ENCODE results near the gene ADAMTS17. TPM values are rescaled to one million over a fixed set of nuclear protein-coding genes. Genes with fewer than 3 reads are reported as not detected.

Gene ADAMTS17
- polyA plus RNA-seq, 2 of the 4 experiments (the other 2 are of a cell fraction): 0.05 TPM; not detected in 1

DNA sequence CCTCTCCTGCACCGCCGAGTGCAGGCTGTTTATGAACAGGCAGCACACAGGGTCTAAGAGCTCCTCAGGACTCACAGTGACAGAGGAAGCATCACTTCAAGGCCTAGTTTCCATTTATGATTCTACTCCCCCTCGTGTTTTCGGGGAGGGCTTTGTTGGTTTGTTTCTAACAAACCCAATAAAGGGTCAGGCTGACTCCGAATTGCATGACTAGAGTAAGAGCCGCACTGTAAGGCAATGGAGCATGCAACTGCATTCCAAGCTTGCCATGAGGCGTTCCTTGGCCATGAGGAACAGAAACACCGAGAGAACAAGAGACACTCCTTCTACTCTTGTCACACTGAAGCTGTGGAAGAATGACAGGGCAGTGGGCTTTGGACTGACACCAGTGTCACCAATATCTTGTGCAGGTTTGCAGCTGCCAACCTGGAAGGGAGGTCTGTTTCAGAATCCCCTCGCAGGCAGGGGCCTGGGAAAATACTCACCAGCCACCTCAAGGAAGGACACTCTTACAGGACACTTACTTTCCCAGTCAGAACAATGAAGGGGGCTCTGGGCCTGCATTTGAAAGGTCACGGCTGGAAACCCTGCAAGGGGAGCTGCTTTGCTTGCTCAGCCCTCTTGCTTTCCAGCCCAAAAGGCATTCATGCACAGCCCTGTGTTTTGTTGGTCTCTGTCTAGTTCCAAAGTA is 96.8 kb downstream of the ADAMTS17 start:
- 47% methylated on average over 10 of the region's 10 CpGs for WGBS (ENCODE audit: missing lambda C conversion rate)
- ATAC-seq: no peak
- no peak for DNase-seq (ENCODE audit: low read depth in 1 of 2, low spot score in 1 of 2)
- TF ChIP-seq TP53 (CRISPR knock-in tag; IDR thresholded peaks at IDR 0.05): no peak
- no peak for TF ChIP-seq CHD2 (IDR thresholded peaks at IDR 0.05; ENCODE audit: low read length, partially characterized antibody)
- TF ChIP-seq EHF (CRISPR knock-in tag; IDR thresholded peaks at IDR 0.05): no peak
- no peak for TF ChIP-seq ZC3H11A (IDR thresholded peaks at IDR 0.05)
- TF ChIP-seq, protein P1, sequence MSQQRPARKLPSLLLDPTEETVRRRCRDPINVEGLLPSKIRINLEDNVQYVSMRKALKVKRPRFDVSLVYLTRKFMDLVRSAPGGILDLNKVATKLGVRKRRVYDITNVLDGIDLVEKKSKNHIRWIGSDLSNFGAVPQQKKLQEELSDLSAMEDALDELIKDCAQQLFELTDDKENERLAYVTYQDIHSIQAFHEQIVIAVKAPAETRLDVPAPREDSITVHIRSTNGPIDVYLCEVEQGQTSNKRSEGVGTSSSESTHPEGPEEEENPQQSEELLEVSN (IDR thresholded peaks at IDR 0.05; ENCODE audit: borderline replicate concordance, low read depth): no peak
- no peak for TF ChIP-seq FOSB (CRISPR knock-in tag; IDR thresholded peaks at IDR 0.05)
- no peak for TF ChIP-seq NPAS2 (CRISPR knock-in tag; IDR thresholded peaks at IDR 0.05; ENCODE audit: borderline replicate concordance)
- TF ChIP-seq MAFK (IDR thresholded peaks at IDR 0.05; ENCODE audit: partially characterized antibody): no peak
- no peak for TF ChIP-seq RNF2 (IDR thresholded peaks at IDR 0.05; ENCODE audit: borderline replicate concordance, low read depth)
- TF ChIP-seq FOSL2 (IDR thresholded peaks at IDR 0.05): no peak
- TF ChIP-seq FOSL2 (CRISPR knock-in tag; IDR thresholded peaks at IDR 0.05): no peak
- TF ChIP-seq HDAC2 (IDR thresholded peaks at IDR 0.05): no peak
- TF ChIP-seq EP300 (IDR thresholded peaks at IDR 0.05): no peak
- TF ChIP-seq CHD4 (IDR thresholded peaks at IDR 0.05; ENCODE audit: borderline replicate concordance): no peak
- TF ChIP-seq KDM1A (IDR thresholded peaks at IDR 0.05; ENCODE audit: low read depth): no peak
- TF ChIP-seq, protein P2, sequence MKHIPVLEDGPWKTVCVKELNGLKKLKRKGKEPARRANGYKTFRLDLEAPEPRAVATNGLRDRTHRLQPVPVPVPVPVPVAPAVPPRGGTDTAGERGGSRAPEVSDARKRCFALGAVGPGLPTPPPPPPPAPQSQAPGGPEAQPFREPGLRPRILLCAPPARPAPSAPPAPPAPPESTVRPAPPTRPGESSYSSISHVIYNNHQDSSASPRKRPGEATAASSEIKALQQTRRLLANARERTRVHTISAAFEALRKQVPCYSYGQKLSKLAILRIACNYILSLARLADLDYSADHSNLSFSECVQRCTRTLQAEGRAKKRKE (CRISPR knock-in tag; IDR thresholded peaks at IDR 0.05; ENCODE audit: low read depth): no peak
- no peak for TF ChIP-seq TFCP2L1 (CRISPR knock-in tag; IDR thresholded peaks at IDR 0.05)
- no peak for TF ChIP-seq CBX8 (IDR thresholded peaks at IDR 0.05)
- peaks cover 3% of the 10 kb centered on the region; the same call in 1 of the 3 replicates for H3K9me3 ChIP-seq
- FAIRE-seq: no peak
- H3K4me1 ChIP-seq: peaks cover 7% of the 10 kb centered on the region; the same call in 2 of the 3 replicates
- H3K4me3 ChIP-seq: no peak overlapping the region
- ChIA-PET POLR2A (no interaction called here), CTCF (no interaction called here)
- H3K4me2 ChIP-seq: no peak overlapping the region
- H3K27ac ChIP-seq: no peak overlapping the region

DNA sequence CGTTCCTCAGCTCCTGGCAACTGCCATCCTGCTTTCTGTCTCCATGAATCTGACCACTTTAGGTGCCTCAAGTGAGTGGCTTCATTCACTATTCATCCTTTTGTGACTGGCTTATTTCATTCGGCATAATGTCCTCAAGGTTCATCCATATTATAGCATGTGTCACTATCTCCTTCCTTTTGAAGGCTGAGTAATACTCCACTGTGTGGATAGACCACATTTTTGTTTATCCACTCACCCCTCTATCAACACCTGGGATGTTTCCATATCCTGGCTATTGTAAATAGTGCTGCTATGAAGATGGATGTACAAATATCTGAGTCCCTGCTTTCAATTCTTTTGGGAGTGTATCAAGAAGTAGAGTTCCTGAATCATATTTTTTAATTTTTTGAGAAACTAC is 98.8 kb downstream of the ADAMTS17 start:
- Histone ChIP-seq H3K27ac (no peak overlapping the region), H3K9me3 (peaks cover 3% of the 10 kb centered on the region; the same call in 1 of the 3 replicates), H3K4me2 (no peak overlapping the region), H3K4me1 (peaks cover 7% of the 10 kb centered on the region; the same call in 2 of the 3 replicates), H3K4me3 (no peak overlapping the region)
- CTCF ChIA-PET: no interaction called here
- POLR2A ChIA-PET: no interaction called here
- FAIRE-seq (no peak), ATAC-seq (no peak), DNase-seq (ENCODE audit: low read depth in 1 of 2, low spot score in 1 of 2) (no peak)
- TF ChIP-seq FOSB (CRISPR knock-in tag; IDR thresholded peaks at IDR 0.05) (no peak), HEYL (CRISPR knock-in tag; IDR thresholded peaks at IDR 0.05) (no peak), TFCP2L1 (CRISPR knock-in tag; IDR thresholded peaks at IDR 0.05) (no peak), EHMT2 (IDR thresholded peaks at IDR 0.05; ENCODE audit: low read depth) (no peak), NFE2L2 (conservative IDR thresholded peaks at IDR 0.05; ENCODE audit: low read length) (no peak), SMC3 (IDR thresholded peaks at IDR 0.05) (no peak), KDM5A (IDR thresholded peaks at IDR 0.05) (no peak), GATA3 (IDR thresholded peaks at IDR 0.05; ENCODE audit: borderline replicate concordance) (no peak), CHD4 (IDR thresholded peaks at IDR 0.05; ENCODE audit: borderline replicate concordance) (no peak), CBX8 (IDR thresholded peaks at IDR 0.05) (no peak), FOXS1 (CRISPR knock-in tag; IDR thresholded peaks at IDR 0.05) (no peak), PHF8 (IDR thresholded peaks at IDR 0.05; ENCODE audit: borderline replicate concordance, low read depth) (no peak), BHLHE40 (IDR thresholded peaks at IDR 0.05; ENCODE audit: low read depth, low read length) (no peak)
- TF ChIP-seq, protein P3, sequence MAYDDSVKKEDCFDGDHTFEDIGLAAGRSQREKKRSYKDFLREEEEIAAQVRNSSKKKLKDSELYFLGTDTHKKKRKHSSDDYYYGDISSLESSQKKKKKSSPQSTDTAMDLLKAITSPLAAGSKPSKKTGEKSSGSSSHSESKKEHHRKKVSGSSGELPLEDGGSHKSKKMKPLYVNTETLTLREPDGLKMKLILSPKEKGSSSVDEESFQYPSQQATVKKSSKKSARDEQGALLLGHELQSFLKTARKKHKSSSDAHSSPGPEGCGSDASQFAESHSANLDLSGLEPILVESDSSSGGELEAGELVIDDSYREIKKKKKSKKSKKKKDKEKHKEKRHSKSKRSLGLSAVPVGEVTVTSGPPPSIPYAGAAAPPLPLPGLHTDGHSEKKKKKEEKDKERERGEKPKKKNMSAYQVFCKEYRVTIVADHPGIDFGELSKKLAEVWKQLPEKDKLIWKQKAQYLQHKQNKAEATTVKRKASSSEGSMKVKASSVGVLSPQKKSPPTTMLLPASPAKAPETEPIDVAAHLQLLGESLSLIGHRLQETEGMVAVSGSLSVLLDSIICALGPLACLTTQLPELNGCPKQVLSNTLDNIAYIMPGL (CRISPR knock-in tag; IDR thresholded peaks at IDR 0.05; ENCODE audit: borderline replicate concordance): no peak
- TF ChIP-seq, protein P4, sequence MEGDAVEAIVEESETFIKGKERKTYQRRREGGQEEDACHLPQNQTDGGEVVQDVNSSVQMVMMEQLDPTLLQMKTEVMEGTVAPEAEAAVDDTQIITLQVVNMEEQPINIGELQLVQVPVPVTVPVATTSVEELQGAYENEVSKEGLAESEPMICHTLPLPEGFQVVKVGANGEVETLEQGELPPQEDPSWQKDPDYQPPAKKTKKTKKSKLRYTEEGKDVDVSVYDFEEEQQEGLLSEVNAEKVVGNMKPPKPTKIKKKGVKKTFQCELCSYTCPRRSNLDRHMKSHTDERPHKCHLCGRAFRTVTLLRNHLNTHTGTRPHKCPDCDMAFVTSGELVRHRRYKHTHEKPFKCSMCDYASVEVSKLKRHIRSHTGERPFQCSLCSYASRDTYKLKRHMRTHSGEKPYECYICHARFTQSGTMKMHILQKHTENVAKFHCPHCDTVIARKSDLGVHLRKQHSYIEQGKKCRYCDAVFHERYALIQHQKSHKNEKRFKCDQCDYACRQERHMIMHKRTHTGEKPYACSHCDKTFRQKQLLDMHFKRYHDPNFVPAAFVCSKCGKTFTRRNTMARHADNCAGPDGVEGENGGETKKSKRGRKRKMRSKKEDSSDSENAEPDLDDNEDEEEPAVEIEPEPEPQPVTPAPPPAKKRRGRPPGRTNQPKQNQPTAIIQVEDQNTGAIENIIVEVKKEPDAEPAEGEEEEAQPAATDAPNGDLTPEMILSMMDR (IDR thresholded peaks at IDR 0.05): no peak
- TF ChIP-seq, protein P5, sequence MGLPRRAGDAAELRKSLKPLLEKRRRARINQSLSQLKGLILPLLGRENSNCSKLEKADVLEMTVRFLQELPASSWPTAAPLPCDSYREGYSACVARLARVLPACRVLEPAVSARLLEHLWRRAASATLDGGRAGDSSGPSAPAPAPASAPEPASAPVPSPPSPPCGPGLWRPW (IDR thresholded peaks at IDR 0.05): no peak
- TF ChIP-seq, protein P2 (CRISPR knock-in tag; IDR thresholded peaks at IDR 0.05; ENCODE audit: low read depth): no peak
- TF ChIP-seq, protein P6, sequence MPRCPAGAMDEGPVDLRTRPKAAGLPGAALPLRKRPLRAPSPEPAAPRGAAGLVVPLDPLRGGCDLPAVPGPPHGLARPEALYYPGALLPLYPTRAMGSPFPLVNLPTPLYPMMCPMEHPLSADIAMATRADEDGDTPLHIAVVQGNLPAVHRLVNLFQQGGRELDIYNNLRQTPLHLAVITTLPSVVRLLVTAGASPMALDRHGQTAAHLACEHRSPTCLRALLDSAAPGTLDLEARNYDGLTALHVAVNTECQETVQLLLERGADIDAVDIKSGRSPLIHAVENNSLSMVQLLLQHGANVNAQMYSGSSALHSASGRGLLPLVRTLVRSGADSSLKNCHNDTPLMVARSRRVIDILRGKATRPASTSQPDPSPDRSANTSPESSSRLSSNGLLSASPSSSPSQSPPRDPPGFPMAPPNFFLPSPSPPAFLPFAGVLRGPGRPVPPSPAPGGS (IDR thresholded peaks at IDR 0.05): no peak
- 57% methylated on average over 2 of the region's 2 CpGs for WGBS (ENCODE audit: missing lambda C conversion rate)

Data from A549 (cell line).